Endothelial cell of umbilical vein (primary cell): Measurements from ENCODE around the gene LTN1. TPM values are rescaled to one million over a fixed set of nuclear protein-coding genes. Genes with fewer than 3 reads are reported as not detected.

Experiments used
- BruUV-seq: library from RNA; stranded (reverse); fragments of 400-500 nt; replicated peaks from 2 replicates; lab custom pipeline; 2021; lab: Mats Ljungman, UMichigan
- CTCF ChIA-PET: fragments of 300-600, 350-600 bp; sonication (Branson Sonifier 250); formaldehyde crosslinking; loops from one replicate; lab custom pipeline; 2021; ENCODE audit warnings: antibody characterized with exemption, inconsistent platforms; lab: Charles Lee
- POLR2A ChIA-PET: fragments of 300-600, 350-600 bp; sonication (Branson Sonifier 250); formaldehyde crosslinking; loops from one replicate; lab custom pipeline; 2021; ENCODE audit warnings: antibody characterized with exemption, inconsistent platforms; lab: Charles Lee
- DNase-seq: peaks from one replicate; pipeline ENCODE4 v3.0.0-alpha.2; 2011; ENCODE audit warnings: low read depth, low spot score
- FAIRE-seq: peaks from 2 replicates; lab custom pipeline; 2011; peaks lifted over from hg19 to GRCh38; lab: Jason Lieb, UNC
- H2AFZ ChIP-seq: 2 replicates; pipeline ENCODE4 v1.6.0; 2012; ENCODE audit warnings: low read depth, low read length, control low read depth, inconsistent platforms
- H3K27ac ChIP-seq: 2 replicates; pipeline ENCODE4 v1.5.1; 2011; ENCODE audit warnings: low read depth, mild to moderate bottlenecking, control low read depth, low read length, moderate library complexity; ENCODE audit not compliant: insufficient read depth
- H3K27me3 ChIP-seq, 2 experiments: 2 replicates each; pipeline versions ENCODE4 v1.6.0 to v1.6.1; 2011; ENCODE audit warnings: low read length in 2 of 2, mixed read lengths in 1 of 2; ENCODE audit not compliant: control insufficient read depth in 2 of 2, insufficient read depth in 2 of 2
- H3K36me3 ChIP-seq, 2 experiments: 2 replicates in 1 of 2; 3 replicates in 1 of 2; pipeline ENCODE4 v1.5.1; 2011; ENCODE audit warnings: low read length in 2 of 2, mild to moderate bottlenecking in 1 of 2, moderate library complexity in 1 of 2; ENCODE audit not compliant: control insufficient read depth in 2 of 2, insufficient read depth in 2 of 2; ENCODE audit errors: extremely low read depth in 1 of 2
- H3K4me1 ChIP-seq: 3 replicates; pipeline ENCODE4 v1.5.1; 2011; ENCODE audit warnings: mild to moderate bottlenecking, low read length; ENCODE audit not compliant: control insufficient read depth, insufficient read depth; ENCODE audit errors: extremely low read depth
- H3K4me2 ChIP-seq: 2 replicates; pipeline ENCODE4 v1.6.1; 2011; ENCODE audit warnings: low read length, control low read depth, mixed read lengths; ENCODE audit not compliant: insufficient read depth
- H3K4me3 ChIP-seq, 3 experiments: fragments of 200-600 bp in 1 of 3; sonication (generic), shearing (Covaris generic) in 1 of 3; replicated peaks in 1 of 3; 2 replicates each; pipeline ENCODE4 v1.5.1; 2011 to 2016; ENCODE audit warnings: control low read depth in 3 of 3, low read length in 3 of 3, mild to moderate bottlenecking in 2 of 3, inconsistent platforms in 1 of 3, low read depth in 1 of 3, moderate library complexity in 1 of 3; ENCODE audit not compliant: insufficient read depth in 1 of 3
- H3K79me2 ChIP-seq: 2 replicates; pipeline ENCODE4 v1.6.0; 2012; ENCODE audit warnings: low read length, inconsistent platforms; ENCODE audit not compliant: control insufficient read depth, insufficient read depth
- H3K9ac ChIP-seq: replicated peaks from 2 replicates; pipeline ENCODE3; 2011; ENCODE audit warnings: low read length, control low read depth; ENCODE audit not compliant: insufficient read depth; ENCODE audit errors: extremely low read depth
- H3K9me1 ChIP-seq: replicated peaks from 3 replicates; pipeline ENCODE4 v1.6.0; 2011; ENCODE audit warnings: mild to moderate bottlenecking, low read length; ENCODE audit not compliant: control insufficient read depth, insufficient read depth; ENCODE audit errors: extremely low read depth
- H3K9me3 ChIP-seq: replicated peaks from 2 replicates; pipeline ENCODE4 v1.5.1; 2012; ENCODE audit warnings: low read length, inconsistent platforms; ENCODE audit not compliant: control insufficient read depth, insufficient read depth
- H4K20me1 ChIP-seq: replicated peaks from 2 replicates; pipeline ENCODE3; 2011; ENCODE audit warnings: mild to moderate bottlenecking, low read length; ENCODE audit not compliant: control insufficient read depth, insufficient read depth; ENCODE audit errors: extremely low read depth
- EZH2 ChIP-seq: IDR thresholded peaks from 2 replicates; pipeline ENCODE4 v1.6.1; 2012; ENCODE audit warnings: borderline replicate concordance, low read depth, mild to moderate bottlenecking, moderate library complexity, low read length, inconsistent platforms; ENCODE audit not compliant: severe bottlenecking
- FOS ChIP-seq: IDR thresholded peaks from 2 replicates; pipeline ENCODE4 v1.6.1; 2011; ENCODE audit warnings: mild to moderate bottlenecking, low read length, moderate library complexity, borderline replicate concordance; ENCODE audit not compliant: insufficient read depth
- GATA2 ChIP-seq: IDR thresholded peaks from 2 replicates; pipeline ENCODE4 v1.7.0; 2011; ENCODE audit warnings: low read depth, mild to moderate bottlenecking, moderate library complexity, mixed read lengths, low read length; ENCODE audit not compliant: insufficient read length, insufficient read depth
- JUN ChIP-seq: IDR thresholded peaks from 2 replicates; pipeline ENCODE4 v1.6.1; 2011; ENCODE audit warnings: borderline replicate concordance, low read depth; ENCODE audit not compliant: insufficient read length, insufficient read depth
- MAX ChIP-seq: IDR thresholded peaks from 2 replicates; pipeline ENCODE4 v1.6.1; 2011; ENCODE audit not compliant: insufficient read depth, insufficient read length
- MYC ChIP-seq: IDR thresholded peaks from one replicate; pipeline ENCODE4 v1.6.1; 2011; ENCODE audit warnings: mild to moderate bottlenecking, low read depth, low read length
- POLR2A ChIP-seq: IDR thresholded peaks from 2 replicates; pipeline ENCODE4 v1.6.1; 2012; ENCODE audit warnings: low read depth, mild to moderate bottlenecking, control low read depth, low read length
- POLR2AphosphoS5 ChIP-seq: IDR thresholded peaks from 2 replicates; pipeline ENCODE4 v1.6.1; 2012; ENCODE audit warnings: low read depth, mild to moderate bottlenecking, control low read depth, low read length, moderate library complexity; ENCODE audit not compliant: insufficient read depth
- dilution Hi-C: fragments of 300-500 bp; cut with MboI; formaldehyde crosslinking; loops from one replicate; pipeline ENCODE4 v1.15.0; 2019; ENCODE audit warnings: low sequenced_read_pairs; ENCODE audit not compliant: extremely low pct_ligation_motif_present
- intact Hi-C: fragments of 100-400 bp; cut with micrococcal nuclease; formaldehyde crosslinking; loops from one replicate; pipeline ENCODE4 v1.10.0; 2022
- polyA plus RNA-seq, 4 experiments: library from polyadenylated mRNA; depleted of rRNA in 3 of 4; stranded (reverse) in 3 of 4; unstranded in 1 of 4; fragments of >200 nt; gene quantifications; 2 replicates each; pipeline versions ENCODE4 v1.2.1 to v1.2.3, GENCODE V29; 2011 to 2012; ENCODE audit warnings: missing spikeins in 1 of 4
- total RNA-seq: library from RNA; stranded (reverse); gene quantifications from 2 replicates; pipeline ENCODE4 v1.2.3, GENCODE V29; 2021
- TF ChIP-seq, protein P1 (sequence below), 2 donors: IDR thresholded peaks; 1 replicate in 1 of 2; 2 replicates in 1 of 2; pipeline ENCODE4 v1.5.1; 2011; ENCODE audit warnings: low read length in 2 of 2, mild to moderate bottlenecking in 2 of 2, moderate library complexity in 2 of 2, control low read depth in 1 of 2, inconsistent platforms in 1 of 2, low read depth in 1 of 2; ENCODE audit not compliant: insufficient read depth in 1 of 2; ENCODE audit errors: extremely low read depth in 1 of 2

The LTN1 gene
- total and polyA plus RNA-seq, 2 donors (not counting 3 experiments of a cell fraction or from before 2014, with no cell fraction given): 3.8 to 23.0 TPM

GRCh38 chr21:28922368-28922767 is 70.3 kb downstream of the LTN1 start:
- Histone ChIP-seq H3K9me1 (no peaks in the 10 kb centered on the region), H3K79me2 (no peaks in the 10 kb centered on the region), H3K36me3 (no peaks in the 10 kb centered on the region), H3K27ac (no peak overlapping the region), H2AFZ (no peak overlapping the region), H3K9ac (no peak overlapping the region), H3K27me3 (no peaks in the 10 kb centered on the region), H3K4me1 (no peaks in the 10 kb centered on the region), H3K4me3 (no peak overlapping the region), H3K9me3 (no peaks in the 10 kb centered on the region), H4K20me1 (no peaks in the 10 kb centered on the region), H3K4me2 (no peak overlapping the region)
- no TSS peak for BruUV-seq
- no peak for DNase-seq
- intact Hi-C loops (no loop called here), dilution Hi-C loops (no loop called here)
- no peak for FAIRE-seq
- ChIA-PET POLR2A (no interaction called here), CTCF (interaction anchor here (1.1 kb wide), 1 partner anchor 9 kb away, joined by 3 read pairs; no protein-coding TSS in a partner anchor)
- TF ChIP-seq POLR2AphosphoS5 (no peak), MAX (no peak), GATA2 (no peak), POLR2A (no peak), EZH2 (no peak), FOS (no peak), MYC (no peak), JUN (no peak)
- TF ChIP-seq, protein P1, sequence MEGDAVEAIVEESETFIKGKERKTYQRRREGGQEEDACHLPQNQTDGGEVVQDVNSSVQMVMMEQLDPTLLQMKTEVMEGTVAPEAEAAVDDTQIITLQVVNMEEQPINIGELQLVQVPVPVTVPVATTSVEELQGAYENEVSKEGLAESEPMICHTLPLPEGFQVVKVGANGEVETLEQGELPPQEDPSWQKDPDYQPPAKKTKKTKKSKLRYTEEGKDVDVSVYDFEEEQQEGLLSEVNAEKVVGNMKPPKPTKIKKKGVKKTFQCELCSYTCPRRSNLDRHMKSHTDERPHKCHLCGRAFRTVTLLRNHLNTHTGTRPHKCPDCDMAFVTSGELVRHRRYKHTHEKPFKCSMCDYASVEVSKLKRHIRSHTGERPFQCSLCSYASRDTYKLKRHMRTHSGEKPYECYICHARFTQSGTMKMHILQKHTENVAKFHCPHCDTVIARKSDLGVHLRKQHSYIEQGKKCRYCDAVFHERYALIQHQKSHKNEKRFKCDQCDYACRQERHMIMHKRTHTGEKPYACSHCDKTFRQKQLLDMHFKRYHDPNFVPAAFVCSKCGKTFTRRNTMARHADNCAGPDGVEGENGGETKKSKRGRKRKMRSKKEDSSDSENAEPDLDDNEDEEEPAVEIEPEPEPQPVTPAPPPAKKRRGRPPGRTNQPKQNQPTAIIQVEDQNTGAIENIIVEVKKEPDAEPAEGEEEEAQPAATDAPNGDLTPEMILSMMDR (IDR thresholded peaks at IDR 0.05; ENCODE audit: extremely low read depth in 1 of 2, insufficient read depth in 1 of 2, low read depth in 1 of 2, low read length in 2 of 2): no peak
